Activated CD8-positive, alpha-beta memory T cell treated with anti-CD3 and anti-CD28 coated beads, Interleukin-2, amount 50 U/mL, for 24 hours (primary cell): Measurements from ENCODE around the gene SRGAP3.

Source experiments
- DNase-seq: peaks from one replicate; pipeline ENCODE4 v3.0.0-alpha.2; 2020; ENCODE audit errors: extremely low read depth

The SRGAP3 gene

DNA sequence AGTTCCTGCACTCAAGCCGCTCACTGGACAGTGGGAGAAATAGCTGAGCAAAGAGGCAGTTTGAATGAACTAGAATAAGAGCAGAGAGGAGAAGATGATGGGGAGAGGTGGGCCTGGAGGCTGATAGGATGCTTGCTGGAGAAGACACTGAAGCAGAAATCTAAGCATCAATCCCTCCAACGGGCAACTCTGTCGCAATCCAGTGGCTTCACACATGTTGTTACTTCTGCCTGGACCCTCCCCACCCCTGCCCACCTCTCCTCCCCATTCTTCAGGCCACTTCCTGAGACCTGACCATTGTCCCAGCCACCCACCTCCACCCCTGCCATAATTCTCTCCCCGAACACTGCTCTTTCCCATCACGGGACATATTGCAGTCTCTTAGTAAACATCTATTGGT lies 76.0 kb downstream of the SRGAP3 start:
- no peak for DNase-seq

DNA sequence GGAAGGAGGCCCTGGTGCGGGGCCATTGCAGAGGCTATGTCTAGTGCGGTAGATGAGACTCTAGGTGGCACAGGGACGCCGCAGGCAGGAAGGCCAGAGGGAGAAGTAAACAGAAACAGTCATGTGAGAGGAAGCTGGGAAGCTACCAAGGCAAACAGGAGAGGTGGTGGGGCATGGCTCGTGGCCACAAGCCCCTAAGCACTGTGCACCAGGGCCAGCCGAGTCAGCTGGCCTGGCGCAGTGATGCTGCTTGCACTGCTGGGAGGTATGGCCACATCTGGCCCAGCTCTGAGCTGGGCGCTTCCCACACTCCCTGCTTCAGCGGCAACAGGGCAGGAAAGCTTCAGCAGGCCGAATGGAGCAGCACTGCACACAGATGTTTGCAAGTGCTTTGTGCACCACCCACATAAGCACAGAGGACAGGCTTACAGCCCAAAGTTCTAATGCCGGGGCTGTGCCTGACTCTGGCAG lies 76.6 kb downstream of the SRGAP3 start:
- DNase-seq: no peak

GRCh38 chr3:9170851-9171160 lies 78.6 kb downstream of the SRGAP3 start:
- no peak for DNase-seq

- DNase-seq: no peak
These were observed 79.2 kb downstream of the SRGAP3 start for GRCh38 chr3:9169956-9170850.

DNA sequence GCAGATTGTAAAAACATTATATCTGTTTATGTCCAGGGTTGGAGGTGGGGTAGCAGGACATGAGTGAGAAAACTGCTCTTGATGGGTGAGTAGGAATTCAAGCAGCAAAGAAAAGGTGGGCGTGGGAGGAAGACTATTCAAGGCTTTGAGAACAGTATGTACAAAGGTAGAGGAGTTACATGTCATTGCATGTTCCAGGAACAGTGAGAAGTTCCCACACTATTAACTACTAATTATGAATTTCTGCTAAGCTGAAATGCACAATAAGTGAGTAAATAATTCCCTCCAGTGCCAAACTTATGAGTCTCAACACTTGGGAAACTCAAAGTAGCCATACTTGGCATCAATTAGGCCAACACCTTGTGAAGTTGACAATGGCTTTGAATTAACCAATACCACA lies 80.1 kb downstream of the SRGAP3 start:
- no peak for DNase-seq

GRCh38 chr3:9168241-9168741 lies 81.2 kb downstream of the SRGAP3 start:
- DNase-seq: no peak

- DNase-seq: no peak
These were observed 82.2 kb downstream of the SRGAP3 start for GRCh38 chr3:9167222-9167621.

GRCh38 chr3:9165421-9165820 lies 84.0 kb downstream of the SRGAP3 start:
- no peak for DNase-seq

- DNase-seq: no peak
These were observed 86.2 kb downstream of the SRGAP3 start for GRCh38 chr3:9163289-9163688.

DNA sequence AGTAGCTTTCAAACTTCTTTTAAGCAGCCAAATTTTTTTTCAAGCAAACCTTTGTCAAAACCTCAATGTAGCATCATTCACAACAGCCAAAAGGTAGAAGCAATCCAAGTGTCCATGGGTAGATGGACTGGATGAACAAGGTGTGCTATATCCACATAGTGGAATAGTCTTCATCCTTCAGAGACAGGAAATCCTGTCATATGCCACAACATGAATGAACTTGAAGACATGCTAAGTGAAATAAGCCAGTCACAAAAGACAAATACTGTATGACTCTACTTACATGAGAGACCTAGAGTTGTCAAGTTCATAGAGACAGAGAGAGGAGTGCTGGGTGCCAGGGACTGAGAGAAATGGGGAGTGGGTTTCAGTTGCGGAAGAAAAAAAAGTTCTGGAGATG lies 87.6 kb downstream of the SRGAP3 start:
- DNase-seq: no peak

DNA sequence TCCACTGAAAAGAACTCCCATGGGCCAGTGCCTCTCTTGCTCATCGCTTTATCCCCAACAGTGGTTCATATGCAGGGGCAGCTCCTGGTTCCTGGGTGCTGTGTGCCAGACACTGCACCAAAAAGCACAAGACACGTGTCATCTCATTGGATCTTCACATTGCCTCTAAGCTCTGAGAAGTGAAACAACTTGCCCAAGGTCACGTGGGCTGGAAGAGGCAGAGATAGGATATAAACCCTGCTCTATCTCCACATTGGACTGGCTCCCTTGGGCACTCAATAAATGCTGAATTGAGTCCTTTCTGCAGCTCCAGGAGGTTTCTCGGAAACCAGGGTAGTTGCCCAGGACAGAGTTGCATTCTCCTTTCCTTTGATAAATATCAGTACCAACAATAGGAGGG lies 88.1 kb downstream of the SRGAP3 start:
- no peak for DNase-seq

DNA sequence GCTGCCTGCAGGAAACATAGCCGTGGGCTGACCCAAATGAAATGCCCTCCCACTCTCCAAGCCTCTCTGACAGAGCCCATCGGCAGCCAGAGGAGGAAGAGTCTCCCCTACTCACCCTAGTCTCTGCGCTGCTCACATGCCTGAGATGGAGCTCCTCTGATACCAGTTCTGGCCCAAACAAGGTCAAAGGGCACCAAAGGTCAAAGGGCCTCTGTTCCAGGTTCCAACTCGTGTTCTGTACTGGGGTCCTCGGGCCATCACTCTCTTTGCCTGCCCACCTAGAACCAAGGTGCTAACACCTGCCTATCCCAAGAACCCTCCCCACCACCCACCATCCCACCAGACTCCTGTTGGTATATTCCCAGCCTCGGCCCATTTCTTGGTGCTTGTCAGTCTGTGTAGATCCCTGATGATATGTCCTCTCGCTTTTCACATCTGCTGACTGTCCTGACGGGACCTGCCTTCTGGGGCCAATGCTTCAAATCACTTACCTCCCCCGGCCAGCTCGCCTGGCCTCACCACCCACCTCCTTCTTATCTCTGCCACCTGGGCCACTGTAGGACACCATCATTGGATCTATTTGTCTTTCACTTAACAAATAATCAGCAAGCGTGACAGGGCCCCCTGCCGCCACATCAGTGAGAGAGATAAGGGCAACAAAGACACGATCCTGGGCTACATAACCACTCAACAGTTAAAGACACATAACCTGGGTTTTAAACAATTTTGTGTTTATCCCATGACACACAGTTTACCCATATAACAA lies 90.4 kb downstream of the SRGAP3 start:
- no peak for DNase-seq

GRCh38 chr3:9157651-9158362 lies 91.6 kb downstream of the SRGAP3 start:
- no peak for DNase-seq

DNA sequence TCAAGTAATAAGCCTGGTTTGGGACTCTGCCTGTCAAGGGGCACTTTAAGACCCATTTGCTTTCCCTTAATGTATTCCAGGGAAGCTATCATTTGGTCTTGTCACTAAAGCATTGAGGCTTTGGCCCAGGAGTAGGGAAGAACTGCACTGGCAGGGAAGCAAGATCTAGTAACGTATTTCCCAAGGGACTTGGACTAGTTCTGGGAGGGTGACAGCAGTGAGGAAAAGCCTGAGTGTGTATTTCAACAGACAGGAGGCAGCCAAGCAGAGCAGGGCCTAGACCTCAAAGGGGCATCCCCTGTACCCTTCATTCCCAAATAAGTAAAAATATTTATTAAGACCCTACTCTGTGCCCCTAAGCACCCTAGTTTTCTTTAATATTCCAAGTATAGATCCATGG lies 92.8 kb downstream of the SRGAP3 start:
- no peak for DNase-seq

DNA sequence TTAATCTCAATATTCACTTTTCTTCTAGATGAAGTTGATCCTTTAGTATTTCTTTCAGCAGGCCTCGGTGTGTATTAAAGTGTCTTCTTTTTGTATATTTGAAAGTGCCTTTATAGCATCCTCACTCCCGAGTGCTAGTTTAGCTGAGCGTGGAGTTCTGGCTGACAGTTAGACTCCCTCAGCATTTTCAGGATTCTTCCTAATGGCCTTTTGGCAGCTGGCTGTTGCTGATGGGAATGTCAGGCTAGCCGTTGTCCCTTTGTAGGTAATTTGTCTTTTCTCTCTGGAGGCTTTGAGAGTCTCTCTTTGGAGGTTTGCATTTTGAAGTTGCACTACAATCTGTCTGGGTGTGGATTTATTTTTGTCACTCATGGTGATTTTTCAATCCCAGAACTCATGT lies 94.4 kb downstream of the SRGAP3 start:
- no peak for DNase-seq

DNA sequence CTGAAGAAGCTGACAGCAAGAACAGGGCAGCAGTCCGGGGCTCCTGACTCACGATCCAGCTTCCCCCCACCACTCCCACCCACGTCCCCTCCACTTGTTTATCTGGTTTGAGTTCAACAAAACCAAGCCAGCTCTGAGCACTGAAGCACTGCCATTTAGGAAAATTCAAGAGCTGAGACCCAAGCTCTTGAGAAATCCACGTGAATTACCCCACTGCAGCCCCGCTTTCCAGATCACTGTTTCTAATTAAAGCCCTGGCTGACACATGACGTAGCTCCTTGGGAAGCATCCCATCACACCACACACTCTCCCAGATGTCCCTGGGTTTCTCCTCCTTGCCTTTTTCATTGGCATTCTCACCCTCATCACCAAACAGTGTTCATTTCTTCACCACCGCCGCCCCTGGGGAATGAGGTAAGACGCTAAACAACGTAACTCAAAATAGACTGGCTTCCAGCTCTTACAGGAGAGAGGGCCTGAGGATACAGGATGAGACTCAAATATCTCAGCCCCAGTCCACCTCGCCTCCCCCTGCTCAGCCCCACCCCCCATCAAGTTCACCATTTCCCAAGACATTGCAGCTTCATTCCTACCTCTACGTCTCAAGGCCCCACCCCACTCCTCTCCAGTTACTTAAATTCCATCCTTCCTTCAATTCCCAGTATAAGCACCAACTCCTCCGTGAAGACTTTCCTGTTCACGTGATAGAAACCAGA lies 95.4 kb downstream of the SRGAP3 start:
- DNase-seq: no peak

GRCh38 chr3:9151240-9151639 lies 98.2 kb downstream of the SRGAP3 start:
- no peak for DNase-seq

DNA sequence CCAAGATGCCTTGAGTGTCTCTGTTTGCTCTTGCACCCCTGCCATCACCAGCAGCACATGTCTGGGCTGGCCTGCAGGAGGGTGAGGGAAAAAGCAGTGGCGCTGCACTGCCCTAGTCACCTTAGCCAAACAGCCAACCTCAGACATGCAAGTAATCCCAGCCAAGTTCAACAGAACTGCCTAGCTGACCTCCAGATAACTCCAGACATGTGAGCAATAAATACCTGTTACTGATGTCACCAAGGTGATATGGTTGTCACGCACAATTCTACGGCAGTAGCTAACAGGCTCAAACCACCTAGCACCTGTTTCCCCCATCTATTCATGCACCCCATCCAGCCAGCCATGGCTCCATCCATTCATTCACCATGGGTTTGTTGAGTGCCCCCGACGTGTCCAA lies 99.9 kb downstream of the SRGAP3 start:
- no peak for DNase-seq

DNA sequence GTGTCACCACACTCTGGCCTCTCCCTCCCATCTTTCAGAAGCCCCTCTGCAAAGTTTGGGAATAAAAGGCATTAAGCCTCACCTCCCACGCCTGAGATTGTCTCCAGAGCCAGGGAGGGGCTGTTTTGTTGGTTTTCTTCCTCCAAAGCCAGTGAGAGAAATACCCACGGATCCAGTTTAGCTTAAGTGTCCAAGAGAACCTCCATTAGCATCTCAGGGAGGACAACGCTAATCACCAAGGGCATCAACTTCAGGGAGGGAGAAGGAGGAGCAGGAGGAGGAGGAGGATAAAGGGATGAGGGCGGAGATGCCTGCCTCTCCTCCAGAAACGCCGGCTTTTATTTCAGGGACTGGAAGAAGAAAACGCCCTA lies 101.6 kb downstream of the SRGAP3 start:
- no peak for DNase-seq

GRCh38 chr3:9147215-9147895 lies 102.1 kb downstream of the SRGAP3 start:
- no peak for DNase-seq
